ENCODE measurements around the gene CIDEA.

CIDEA gene

DNA sequence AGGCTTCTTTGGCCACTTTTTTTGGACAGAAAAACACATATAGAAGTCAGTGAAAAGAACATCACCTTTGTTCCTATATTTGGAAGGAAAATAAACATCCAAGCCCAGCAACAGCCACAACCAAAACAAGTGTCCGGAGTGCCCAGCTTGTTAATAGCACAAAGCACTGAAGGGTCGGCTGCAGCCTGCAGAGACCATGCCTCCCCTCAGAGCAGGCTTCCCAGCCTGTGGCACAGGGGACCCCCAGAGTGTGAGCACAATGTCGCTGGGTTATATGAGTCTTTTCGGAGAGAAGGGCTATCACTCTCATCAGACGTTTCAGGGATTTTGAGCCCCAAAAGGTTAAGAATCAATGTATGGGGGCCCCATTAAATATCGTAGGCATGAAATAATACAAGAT is 6.2 kb upstream of the CIDEA start:
- DNase-seq (ENCODE audit: insufficient read length) (no peak), FAIRE-seq (no peak)
- TF ChIP-seq TAF1 (IDR thresholded peaks at IDR 0.05; ENCODE audit: borderline replicate concordance, low read depth, low read length) = no peak
- no peak for TF ChIP-seq POLR2AphosphoS5 (IDR thresholded peaks at IDR 0.05; ENCODE audit: low read depth, low read length)
- TF ChIP-seq POLR2A (IDR thresholded peaks at IDR 0.05; ENCODE audit: low read depth, low read length) = no peak

DNA sequence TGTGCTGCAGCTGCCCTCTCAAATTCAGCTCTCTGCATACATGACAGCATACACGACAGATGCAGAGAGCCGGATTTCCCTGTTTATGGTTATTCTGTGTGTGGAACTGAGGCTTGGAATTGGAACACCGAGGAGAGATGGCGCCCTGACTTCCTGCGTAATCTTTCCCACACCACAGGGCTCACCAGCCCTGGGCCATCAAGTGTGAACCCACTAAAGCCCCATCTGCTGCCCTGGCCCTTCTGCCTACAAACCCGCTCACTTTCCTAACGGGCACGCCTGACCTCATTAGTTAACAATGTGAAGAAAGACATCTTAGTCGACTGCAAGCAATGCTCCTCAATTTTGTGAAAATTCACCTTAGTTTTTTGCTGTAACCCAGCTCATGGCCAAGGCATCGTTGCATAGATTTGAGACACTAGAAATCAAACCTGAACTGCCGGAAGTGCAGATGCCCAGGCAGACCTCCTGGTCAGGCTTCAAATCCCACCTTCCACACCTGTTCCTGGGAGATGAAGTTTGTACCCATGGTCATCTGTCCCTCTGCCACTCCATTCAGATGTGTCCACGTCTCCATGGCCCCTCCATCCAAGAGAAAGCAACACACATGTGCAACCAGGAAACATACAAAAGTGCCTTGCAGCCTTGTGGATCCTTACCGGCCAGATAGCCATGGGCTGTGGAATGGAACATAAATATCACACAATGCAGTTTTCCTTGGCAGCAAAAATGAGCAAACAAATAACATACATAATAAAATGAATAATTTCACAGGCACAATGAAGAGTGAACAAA is 5.0 kb upstream of the CIDEA start:
- DNase-seq (ENCODE audit: insufficient read length) = no peak
- TF ChIP-seq POLR2A (IDR thresholded peaks at IDR 0.05; ENCODE audit: low read depth, low read length) (no peak), POLR2AphosphoS5 (IDR thresholded peaks at IDR 0.05; ENCODE audit: low read depth, low read length) (no peak), TAF1 (IDR thresholded peaks at IDR 0.05; ENCODE audit: borderline replicate concordance, low read depth, low read length) (no peak)
- no peak for FAIRE-seq

DNA sequence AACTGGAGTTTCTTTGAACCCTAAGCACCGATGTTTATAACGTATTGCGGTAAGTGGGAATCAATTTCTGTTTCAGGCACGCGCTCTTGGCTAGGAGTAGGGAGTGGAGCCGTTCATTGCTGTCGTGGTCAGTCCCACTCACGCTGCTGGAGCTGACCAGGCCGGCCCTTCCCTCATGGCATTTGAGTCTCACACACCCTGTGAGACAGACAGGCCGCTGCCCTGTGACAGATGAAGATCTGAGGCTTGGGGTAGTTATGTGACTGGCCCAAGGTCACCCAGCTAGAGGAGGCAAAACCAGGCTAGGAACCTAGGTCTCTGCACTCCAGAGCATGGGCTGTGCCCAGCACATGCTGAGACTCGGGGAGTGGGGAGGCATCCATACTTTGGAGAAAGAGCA is 2.9 kb upstream of the CIDEA start:
- no peak for DNase-seq (ENCODE audit: insufficient read length)
- no peak for TF ChIP-seq TAF1 (IDR thresholded peaks at IDR 0.05; ENCODE audit: borderline replicate concordance, low read depth, low read length)
- TF ChIP-seq POLR2AphosphoS5 (IDR thresholded peaks at IDR 0.05; ENCODE audit: low read depth, low read length) = no peak
- FAIRE-seq = no peak

DNA sequence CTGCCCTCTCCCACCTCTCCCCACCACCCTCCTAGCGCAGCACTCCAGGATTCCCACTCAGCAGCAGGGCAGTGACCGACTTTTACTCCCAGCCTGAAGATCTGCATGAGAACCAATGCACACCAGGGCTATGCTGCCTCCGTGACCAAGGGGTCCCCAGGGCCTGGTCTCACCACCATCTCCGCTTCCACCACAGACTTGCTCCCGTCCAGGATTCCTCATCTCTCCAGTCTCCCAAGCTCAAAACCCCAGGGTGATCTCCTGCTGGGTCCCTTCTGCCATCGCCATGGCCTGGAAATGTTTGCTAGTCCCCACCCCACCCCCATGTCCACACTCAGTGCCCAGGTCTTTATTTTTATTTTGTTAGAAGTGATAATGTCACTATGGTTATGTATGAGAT is 2.1 kb upstream of the CIDEA start:
- FAIRE-seq (no peak), DNase-seq (ENCODE audit: insufficient read length) (no peak)
- no peak for TF ChIP-seq POLR2AphosphoS5 (IDR thresholded peaks at IDR 0.05; ENCODE audit: low read depth, low read length)
- TF ChIP-seq POLR2A (IDR thresholded peaks at IDR 0.05; ENCODE audit: low read depth, low read length) = no peak
- no peak for TF ChIP-seq TAF1 (IDR thresholded peaks at IDR 0.05; ENCODE audit: borderline replicate concordance, low read depth, low read length)

DNA sequence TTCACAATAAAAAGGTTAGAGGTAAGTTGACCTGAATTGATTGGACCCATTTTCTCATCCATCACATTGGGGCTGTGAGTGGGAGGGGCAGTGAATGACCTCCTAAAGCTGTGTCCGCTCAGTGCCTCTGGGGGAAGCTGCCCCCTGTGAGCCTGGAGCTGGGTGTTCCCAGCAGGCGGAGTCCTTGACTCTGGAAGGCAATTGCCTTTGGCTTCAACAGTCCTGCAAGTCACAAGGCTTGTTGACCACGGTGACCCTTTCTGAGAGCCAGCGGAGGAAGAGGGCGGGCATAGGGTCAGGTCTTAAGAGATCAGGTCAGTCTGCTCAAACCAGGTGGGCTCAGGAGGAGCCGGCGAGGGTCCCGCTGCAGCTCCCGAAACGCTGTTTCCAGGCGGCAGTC is 1.1 kb upstream of the CIDEA start:
- TF ChIP-seq POLR2A (IDR thresholded peaks at IDR 0.05; ENCODE audit: low read depth, low read length) = no peak
- TF ChIP-seq POLR2AphosphoS5 (IDR thresholded peaks at IDR 0.05; ENCODE audit: low read depth, low read length) = no peak
- no peak for TF ChIP-seq TAF1 (IDR thresholded peaks at IDR 0.05; ENCODE audit: borderline replicate concordance, low read depth, low read length)
- FAIRE-seq (no peak), DNase-seq (ENCODE audit: insufficient read length) (no peak)

DNA sequence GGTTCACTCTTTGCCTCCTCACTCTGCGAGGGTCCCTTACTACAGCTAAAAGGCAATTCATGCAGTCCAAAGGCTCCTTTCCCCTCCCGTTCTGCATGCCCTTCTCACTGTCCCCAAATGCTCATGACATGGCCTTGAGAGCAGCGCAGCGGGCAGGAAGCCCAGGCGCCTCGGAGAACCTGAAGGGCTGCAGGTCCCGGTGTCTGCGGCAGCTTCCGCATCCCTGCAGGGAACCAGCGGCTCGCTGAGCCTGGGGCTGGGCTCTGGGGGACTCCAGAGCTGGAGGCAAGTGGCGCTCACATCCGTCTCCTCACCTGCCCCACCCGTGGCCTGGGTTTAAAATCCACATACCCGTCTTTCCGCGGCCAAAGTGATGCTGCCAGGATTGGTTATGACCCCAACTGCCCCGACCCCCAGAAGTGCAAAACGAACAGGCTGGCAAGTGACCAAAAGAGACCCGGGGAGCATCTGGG is 462 bp upstream of the CIDEA start:
- FAIRE-seq = no peak

DNA sequence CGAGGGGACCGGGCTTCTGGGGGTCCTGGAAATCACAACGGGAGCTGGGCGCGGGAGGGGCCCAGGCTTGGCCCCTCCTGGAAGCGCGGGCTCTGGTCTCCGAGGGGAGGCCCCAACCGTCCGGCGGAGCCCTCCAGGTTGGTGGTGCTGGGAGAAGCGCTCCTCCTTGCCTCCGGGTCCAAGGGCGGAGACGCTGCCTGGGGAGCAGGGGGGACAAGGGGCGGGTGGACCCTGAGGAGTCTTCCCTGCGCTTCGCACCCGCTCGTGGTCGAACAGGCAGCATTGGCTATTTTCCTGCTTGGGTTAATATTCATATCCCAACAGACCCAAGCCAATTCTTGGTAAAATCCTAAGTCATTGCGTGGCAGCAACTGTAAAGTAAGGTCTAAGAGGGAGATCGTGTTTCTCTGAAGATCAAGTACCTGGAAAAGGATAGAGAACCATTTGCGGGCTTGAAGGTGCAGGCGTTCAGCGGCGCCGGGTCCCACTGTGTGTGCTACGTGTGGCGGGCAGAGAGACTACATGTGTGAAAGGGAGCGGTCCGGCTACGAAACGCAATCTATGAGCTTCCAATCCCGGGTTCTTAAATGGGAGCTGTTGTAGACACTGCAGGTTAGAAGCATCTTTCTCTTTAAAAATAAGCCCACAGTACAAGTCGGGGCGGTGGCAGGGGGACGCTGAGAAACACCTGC is 805 bp downstream of the CIDEA start:
- TF ChIP-seq TAF1 (IDR thresholded peaks at IDR 0.05; ENCODE audit: borderline replicate concordance, low read depth, low read length) (no peak), POLR2A (IDR thresholded peaks at IDR 0.05; ENCODE audit: low read depth, low read length) (no peak), POLR2AphosphoS5 (IDR thresholded peaks at IDR 0.05; ENCODE audit: low read depth, low read length) (no peak)
- FAIRE-seq (no peak), DNase-seq (ENCODE audit: insufficient read length) (no peak)

More for the DNA sequence above, 462 bp upstream of the CIDEA start:
- DNase-seq (ENCODE audit: insufficient read length) = no peak
- TF ChIP-seq POLR2AphosphoS5 (IDR thresholded peaks at IDR 0.05; ENCODE audit: low read depth, low read length) = no peak
- no peak for TF ChIP-seq POLR2A (IDR thresholded peaks at IDR 0.05; ENCODE audit: low read depth, low read length)
- TF ChIP-seq TAF1 (IDR thresholded peaks at IDR 0.05; ENCODE audit: borderline replicate concordance, low read depth, low read length) = no peak

DNA sequence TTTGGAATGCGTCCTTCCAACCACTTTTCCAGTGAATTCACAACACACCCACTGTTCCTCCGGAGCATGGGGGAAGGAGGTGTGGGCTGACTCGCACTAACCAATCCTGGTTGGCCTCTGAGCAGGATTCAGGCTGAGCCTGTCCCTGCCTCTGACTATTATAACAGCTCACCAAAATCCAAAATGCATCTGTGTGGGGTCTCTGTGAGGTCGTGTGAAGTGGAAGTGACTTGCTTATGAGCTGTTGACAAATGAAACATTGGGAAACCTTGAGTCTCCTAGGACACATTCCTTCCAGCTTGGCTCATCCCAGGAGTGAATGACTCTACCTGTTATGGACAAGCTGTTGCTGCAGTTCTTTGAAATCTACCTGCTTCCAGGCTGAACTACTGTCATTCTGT is 1.5 kb downstream of the CIDEA start:
- no peak for DNase-seq (ENCODE audit: insufficient read length)
- no peak for FAIRE-seq
- TF ChIP-seq TAF1 (IDR thresholded peaks at IDR 0.05; ENCODE audit: borderline replicate concordance, low read depth, low read length) (no peak), POLR2A (IDR thresholded peaks at IDR 0.05; ENCODE audit: low read depth, low read length) (no peak), POLR2AphosphoS5 (IDR thresholded peaks at IDR 0.05; ENCODE audit: low read depth, low read length) (no peak)

DNA sequence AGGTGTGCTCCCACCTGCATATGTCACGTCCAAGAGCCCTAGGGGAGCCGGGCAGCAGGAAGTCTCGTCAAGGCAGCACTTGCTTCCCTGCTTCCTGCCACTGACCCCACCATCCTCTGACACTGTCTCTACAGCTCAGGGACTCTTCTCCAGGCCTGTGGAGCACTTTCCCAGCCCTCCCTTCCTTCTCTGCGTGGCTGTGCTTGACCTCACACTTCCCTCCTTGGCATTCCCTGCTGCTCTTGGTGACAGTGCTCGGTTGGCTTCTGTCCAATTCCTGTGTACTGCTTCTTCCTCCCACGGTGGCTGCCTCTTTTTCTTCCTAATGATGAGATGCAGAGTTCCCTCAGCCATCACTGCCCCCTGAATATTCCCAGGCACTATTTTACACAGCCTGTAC is 2.8 kb downstream of the CIDEA start:
- FAIRE-seq (no peak), DNase-seq (ENCODE audit: insufficient read length) (no peak)
- TF ChIP-seq POLR2AphosphoS5 (IDR thresholded peaks at IDR 0.05; ENCODE audit: low read depth, low read length) (no peak), POLR2A (IDR thresholded peaks at IDR 0.05; ENCODE audit: low read depth, low read length) (no peak), TAF1 (IDR thresholded peaks at IDR 0.05; ENCODE audit: borderline replicate concordance, low read depth, low read length) (no peak)

DNA sequence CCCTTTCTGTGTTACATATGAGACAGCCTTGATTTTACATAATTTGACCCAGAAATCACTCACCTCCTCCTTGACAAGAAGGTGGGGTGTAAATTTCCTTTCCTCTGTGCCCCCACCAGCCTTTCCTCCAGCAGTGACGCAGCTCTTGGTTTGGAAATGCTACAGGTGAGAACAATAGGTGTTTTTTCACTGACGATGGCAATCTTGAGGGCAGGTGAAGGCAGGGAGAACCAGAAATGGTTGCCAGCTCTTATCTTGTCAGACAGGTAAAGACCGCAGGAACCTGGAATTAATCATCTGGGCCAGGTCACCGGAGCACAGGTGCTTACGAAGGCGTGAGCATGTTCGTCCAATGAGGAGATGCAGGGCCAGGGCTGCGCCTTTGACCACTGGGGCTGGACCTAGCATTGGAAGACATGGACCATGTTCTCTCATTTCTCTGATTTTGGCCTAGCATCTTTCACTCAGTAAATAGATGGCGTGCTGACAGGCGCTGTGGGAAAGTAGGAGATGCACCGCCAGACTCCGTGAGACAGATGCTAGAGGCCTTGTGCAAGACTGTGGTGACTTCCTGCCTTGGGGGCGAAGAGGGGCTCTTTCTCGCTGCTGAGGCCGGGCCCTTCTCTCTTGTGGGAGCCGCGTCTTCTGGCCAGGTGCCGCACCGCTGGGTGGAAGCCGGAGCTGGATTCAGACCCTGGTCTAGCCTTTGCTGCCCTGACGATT is 4.0 kb downstream of the CIDEA start:
- FAIRE-seq (no peak), DNase-seq (ENCODE audit: insufficient read length) (no peak)
- TF ChIP-seq POLR2A (IDR thresholded peaks at IDR 0.05; ENCODE audit: low read depth, low read length) (no peak), POLR2AphosphoS5 (IDR thresholded peaks at IDR 0.05; ENCODE audit: low read depth, low read length) (no peak), TAF1 (IDR thresholded peaks at IDR 0.05; ENCODE audit: borderline replicate concordance, low read depth, low read length) (no peak)

Data from GM12892 (cell line).